Measurements from ENCODE around the gene INCA1.

INCA1 gene

DNA sequence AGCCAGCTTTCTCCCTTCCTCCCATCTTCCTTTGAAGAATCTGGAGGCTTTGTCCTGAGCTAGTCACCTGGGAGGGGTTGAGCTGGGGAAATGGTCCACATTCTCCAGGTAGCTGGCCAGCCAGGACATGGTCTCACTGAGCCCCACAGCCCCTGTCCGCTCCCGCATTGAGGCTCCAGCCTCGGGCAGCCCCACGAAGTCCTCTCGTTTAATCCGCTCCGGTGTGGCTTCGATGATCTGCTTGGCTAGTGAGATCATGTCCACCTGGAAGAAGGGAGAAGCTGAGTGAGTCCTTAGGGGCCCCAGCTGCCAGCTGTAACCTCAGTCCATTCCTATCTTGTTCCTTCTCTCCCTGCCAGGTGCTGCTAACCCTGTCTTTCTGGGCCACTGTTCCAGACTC, 27.0 kb downstream of the INCA1 start:
- no peak for DNase-seq (ENCODE audit: low spot score)

DNA sequence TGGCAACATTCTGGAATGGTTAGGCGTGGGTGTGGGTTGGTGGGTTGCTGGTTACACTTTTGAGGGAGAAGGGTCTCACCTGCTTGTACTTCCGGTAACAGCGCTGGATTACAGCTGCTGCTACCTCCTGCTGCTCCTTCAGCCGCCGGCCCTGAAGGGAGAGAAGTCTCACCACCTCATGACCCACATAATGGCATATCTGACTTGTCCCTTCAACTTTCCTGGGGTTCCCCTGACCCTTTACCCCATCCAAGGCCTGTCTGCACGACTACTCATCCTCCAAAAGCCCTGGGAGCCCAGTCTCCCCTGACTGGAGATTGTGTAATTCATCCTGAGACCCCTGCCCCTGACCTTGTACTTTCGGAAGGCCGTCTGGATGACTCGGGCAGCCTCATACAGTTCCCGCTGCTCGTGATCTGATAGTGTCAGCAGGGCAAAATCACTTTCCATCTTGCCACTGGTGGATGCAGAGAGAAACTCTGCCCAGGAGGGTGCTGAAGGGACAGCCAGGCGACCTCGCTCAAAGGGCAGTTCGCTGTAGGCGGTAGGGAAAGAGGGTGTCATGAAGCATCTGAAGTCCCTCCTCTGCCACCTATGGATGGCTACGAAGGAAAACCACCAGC, 27.7 kb downstream of the INCA1 start:
- DNase-seq (ENCODE audit: low spot score), result no peak

DNA sequence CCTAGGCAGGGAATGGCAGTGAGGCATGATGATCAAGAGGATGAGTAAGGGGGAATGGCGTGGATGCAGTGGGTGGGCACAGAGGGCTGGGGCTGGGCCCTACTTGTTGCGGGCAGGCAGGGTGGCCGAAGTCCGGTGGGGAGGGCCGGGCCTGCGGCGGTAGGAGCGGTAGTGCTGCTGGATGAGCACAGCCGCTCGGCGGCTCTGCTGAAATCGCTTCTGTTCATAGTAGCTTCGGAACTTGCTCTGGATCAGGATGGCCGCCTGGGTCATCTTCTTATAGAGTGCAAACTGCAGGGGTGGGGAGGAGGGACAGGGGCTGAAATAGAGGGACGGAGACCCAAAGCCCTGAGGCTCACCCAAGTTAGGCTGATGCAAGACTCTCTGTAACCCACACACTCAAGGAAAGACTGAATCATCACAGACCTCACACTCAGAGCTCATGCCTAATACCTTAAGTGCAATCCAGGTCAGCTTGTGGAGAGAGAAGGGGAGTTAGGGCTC, 28.2 kb downstream of the INCA1 start:
- no peak for DNase-seq (ENCODE audit: low spot score)

DNA sequence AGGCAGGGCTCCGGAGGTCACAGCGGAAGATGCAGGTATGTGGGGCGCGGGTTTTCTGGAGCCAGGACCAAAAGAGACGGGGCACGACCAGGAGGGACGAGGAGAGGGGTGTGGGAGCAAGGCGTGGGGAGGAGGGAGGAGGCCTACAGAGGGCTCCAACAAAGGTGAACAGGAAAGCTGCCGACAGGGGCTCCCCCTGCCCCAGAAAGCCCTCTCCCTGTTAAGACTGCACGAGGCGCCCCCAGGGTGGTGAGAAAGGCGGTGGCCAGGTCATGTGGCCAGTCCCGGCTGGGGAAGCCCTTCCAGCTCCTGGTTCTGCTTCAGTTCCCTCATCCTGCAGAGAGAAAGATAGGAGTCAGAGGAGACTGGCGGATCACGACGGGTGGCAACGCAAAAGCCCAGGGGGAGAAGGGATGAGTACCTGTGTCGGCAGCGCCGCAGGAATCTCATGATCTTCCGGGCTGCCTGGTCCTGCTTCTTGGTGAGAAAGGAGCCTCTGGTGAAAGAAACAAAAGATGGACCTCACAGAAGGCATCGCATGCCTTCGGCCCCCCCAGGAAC, 28.8 kb downstream of the INCA1 start:
- DNase-seq (ENCODE audit: low spot score), result no peak

DNA sequence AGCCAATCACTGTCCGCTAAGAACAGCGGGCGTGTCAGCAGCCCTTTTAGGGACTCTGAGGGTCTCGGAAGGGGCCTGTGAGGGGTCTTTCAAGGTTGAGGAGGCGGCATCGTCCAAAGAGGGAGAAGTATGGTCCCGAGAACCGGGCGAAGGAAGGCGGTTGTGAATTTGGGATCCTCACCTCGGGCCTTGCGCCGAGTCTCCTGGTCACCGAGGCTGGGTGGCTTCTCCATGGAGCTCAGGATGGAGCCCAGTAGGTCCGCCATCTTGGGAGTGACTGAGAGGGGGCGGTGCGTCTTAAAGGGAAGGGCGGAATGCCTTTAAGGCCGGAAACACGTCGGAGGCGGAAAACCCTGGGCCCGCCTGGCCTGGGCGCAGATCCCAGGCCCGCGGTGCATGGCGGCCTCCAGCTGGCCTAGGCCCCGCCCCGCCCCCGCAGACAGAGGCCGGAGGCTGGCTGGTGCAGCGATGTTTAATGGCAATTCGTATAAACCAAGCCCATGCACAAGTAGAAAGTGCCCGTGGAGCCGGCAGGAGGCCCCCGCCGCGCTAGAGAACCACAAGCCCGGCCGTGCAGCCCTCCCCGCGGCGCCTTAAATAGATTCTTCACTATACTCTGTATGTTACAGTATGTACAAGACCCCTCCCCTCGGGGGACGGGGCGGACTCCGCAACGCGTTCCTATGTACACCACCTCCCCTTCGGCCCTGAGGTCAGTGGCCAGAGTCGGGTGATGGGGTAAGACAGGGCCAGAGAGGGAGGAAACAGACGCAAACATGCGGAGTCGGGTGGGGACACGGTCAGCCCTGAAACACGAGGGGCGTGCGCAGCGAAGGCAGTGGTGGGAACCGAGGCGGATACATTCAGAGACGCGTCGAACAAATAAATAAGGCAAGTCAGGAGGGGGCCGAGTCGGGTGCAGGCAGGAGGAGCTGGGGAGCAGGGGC, 29.5 kb downstream of the INCA1 start, which contains the start of gene SPAG7:
Gene SPAG7 (minus strand): TSS at position 279 of the 947 bp plus-strand sequence. CDS start 13 bp downstream, at position 266.
- DNase-seq (ENCODE audit: low spot score), result peak; percentile 97

DNA sequence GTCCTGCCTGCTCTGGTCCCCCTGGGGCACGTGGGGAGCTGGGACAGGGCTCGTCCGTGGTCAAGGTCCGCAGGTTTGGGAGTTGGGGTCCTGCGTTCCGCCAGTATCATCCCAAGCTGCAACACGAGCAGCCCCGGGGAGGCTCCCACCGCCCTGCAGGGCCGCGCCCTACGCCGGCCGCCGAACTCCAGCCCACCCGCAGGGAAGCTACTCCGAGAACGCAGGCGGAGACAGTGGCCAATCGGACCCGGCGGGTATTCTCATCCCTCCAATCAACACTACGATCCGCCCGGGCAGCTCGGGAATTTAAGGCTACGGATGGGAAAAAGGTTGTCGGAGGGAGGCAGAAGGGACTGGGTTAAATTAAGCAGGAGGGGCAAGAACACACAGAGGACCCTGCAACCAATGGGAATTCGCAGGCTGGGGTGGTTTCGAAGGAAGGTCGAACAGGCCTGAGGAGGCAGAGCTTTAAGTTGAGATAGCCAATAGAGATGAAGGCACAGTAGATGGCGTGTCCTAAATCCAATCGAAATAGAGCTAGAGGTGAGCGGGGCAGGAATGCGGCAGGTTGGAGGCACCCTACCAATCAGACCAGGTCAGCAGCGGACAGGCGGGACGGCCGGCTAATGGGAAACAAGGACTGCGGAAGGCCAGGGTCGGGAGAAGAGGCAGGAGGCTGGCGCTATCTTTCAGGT, 30.3 kb downstream of the INCA1 start:
- peak; percentile 100 for DNase-seq (ENCODE audit: low spot score)

DNA sequence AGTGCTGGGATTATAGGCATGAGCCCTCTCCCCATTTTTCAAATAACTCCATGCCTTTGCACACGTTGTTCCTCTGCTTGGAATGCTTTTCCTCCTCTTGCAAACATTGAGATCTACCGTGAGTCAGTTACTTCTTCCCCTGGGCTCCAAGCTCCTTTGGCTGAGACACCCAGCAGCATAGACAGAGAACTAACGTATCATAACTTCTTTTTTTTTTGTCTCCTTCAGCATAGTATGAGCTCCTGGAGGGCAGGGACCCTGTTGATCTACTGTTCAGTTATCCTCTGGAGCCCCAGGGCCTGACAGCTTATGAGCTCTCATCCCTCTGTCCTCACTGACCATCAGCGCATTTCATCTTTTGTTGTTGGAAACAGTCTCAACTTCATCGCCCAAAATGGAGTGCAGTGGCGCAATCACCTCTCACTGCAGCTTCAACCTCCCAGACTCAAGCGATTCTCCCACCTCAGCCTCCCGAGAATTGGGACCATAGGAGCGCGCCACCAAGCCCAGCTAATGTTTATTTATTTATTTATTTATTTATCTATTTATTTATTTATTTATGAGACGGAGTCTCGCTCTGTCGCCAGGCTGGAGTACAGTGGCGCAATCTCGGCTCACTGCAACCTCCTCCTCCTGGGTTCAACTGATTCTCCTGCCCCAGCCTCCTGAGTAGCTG, 31.9 kb downstream of the INCA1 start:
- DNase-seq (ENCODE audit: low spot score), result no peak

DNA sequence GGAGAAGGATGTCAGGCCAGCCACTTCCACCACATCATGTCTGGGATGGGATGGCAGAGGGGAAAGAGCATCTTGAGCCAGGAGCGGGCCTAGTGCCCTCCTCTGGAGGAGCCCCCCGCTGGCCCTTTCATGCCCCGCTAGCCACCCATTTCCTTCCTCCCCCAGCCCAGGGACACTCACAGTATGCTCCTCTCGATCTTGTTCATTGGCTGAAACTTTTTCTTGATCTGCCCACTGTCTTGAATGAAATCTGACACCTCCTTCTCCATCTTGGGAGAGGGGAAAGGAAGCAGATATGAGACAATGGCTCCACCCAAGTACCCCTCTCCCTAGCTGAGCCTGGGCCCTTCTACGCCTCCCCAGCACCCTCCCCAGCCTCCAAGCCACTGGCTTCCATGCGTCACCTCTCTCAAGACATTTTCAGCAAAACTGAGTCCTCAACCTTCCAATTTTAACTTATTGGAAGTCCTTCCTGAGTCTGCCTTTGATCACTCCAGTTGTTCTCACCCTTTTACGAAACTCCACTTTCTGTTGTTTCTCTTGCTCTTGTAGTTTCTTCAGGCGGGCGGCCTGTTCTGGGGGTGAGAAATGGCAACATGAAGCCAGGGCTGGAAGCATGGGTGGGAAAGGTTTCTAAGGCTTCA, 36.9 kb downstream of the INCA1 start:
- no peak for DNase-seq (ENCODE audit: low spot score)

DNA sequence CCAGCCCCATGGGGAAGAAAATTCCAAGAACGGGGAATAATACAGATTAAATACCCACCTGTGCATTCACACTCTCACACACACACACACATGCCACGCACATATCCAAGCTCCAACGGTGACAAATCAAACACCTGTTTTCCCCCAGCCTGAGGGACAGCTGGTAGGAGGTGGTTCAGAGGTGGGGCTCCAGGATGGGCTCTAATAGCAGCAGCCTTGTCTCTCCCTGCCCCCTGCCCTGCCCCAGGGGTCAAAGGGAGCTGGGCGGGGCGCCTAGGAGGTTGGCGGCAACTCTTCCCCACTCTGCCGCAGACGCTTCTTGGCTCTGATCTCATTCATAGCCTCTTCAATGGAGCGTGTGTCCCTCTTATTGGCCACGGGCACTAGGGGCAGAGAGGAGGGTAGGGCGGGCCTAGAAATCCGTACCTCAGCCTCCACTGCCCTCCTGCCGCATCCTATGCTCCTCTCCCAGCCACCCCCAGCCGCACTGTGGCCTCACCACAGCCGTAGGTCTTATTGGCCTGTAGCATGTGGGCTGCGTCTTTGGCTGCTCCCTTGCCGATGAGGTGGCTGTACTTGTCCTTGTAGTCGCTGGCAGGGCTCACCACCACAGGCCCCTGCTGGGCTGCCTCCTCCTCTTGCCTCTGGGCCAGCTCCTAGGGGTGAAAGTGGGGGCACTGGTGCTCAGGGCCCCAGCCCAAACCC, 37.9 kb downstream of the INCA1 start:
- DNase-seq (ENCODE audit: low spot score), result no peak

DNA sequence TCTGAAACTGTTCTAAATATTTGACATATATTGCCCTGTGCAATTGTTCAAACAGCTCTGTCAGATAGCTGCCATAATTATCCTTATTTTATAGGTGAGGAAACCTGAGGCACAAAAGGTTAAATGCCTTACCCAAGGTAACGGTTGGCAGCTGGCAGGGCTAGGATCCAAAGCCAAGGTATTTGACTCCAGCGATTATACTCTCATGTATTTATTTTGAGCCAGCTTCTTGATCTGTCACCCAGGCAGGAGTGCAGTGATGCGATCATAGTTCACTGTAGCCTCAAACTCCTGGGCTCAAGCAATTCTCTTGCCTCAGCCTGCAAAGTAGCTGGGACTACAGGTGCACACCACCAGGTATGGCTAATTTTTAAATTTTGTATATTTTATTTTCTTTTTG, 39.2 kb downstream of the INCA1 start:
- no peak for DNase-seq (ENCODE audit: low spot score)

DNA sequence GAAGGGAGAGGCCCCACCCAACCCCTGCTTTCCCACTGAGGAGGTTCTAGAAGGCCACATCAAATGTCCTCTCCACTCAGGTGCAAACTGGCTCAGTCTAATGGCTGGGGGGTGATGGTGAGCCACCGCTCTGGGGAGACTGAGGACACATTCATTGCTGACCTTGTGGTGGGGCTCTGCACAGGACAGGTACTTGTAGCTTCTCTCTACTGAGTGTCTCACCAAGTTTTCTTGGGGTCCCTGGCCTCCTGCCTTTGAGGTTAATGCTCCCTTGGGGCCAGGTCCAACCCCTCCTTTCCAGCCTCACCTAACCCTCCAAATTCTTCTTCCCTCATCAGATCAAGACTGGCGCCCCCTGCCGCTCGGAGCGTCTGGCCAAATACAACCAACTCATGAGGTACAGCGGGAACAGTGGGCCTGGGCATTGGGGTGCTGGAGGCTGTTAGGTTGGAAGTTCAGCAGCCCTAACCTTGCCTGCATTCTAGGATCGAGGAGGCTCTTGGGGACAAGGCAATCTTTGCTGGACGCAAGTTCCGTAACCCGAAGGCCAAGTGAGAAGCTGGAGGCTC, 40.7 kb downstream of the INCA1 start:
- DNase-seq (ENCODE audit: low spot score), result no peak

DNA sequence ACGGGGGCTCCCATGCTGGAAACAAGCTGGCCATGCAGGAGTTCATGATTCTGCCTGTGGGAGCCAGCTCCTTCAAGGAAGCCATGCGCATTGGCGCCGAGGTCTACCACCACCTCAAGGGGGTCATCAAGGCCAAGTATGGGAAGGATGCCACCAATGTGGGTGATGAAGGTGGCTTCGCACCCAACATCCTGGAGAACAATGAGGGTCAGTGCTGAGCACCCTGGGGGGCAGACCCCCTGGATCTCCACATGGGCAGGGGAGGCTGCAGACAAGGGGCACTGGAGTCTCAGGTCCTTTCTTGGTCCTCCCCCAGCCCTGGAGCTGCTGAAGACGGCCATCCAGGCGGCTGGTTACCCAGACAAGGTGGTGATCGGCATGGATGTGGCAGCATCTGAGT, 42.2 kb downstream of the INCA1 start:
- no peak for DNase-seq (ENCODE audit: low spot score)

DNA sequence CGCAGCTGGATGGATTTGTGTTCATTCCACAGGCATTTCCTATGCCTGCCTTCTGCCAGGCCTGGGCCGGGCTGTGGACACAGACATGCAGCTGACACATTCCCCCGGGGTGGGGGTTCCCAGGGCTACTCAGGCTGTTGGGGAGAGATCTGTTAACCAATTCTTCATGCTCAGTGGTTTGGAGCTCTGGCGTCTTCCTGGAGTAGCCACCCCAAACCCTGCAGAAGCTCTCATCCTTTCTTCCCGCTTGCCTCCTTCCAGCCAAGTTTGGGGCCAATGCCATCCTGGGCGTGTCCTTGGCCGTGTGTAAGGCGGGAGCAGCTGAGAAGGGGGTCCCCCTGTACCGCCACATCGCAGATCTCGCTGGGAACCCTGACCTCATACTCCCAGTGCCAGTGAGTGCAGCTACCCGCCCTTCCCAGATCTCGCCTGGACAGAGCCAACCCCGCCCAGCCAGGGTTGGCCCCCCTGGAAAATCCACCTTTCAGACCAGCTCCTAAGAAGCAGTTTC, 43.8 kb downstream of the INCA1 start:
- no peak for DNase-seq (ENCODE audit: low spot score)

DNA sequence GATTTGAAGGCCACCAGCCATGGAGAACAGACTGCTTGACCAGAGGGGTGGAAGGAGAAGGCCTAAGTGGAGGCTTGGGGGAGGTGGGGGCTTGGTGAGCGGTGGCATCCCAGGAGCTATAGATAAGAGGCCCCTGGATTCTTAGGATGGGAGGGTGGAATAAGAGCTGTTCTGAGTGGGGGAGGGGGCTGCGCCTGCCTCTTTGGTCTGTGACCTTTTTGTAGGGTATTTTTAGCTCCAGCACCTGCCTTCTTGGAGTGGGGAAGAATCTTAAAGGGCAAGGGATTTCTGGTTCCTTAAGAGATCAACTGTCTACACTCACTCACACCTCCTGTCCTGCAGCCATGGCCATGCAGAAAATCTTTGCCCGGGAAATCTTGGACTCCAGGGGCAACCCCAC, 45.8 kb downstream of the INCA1 start:
- no peak for DNase-seq (ENCODE audit: low spot score)

DNA sequence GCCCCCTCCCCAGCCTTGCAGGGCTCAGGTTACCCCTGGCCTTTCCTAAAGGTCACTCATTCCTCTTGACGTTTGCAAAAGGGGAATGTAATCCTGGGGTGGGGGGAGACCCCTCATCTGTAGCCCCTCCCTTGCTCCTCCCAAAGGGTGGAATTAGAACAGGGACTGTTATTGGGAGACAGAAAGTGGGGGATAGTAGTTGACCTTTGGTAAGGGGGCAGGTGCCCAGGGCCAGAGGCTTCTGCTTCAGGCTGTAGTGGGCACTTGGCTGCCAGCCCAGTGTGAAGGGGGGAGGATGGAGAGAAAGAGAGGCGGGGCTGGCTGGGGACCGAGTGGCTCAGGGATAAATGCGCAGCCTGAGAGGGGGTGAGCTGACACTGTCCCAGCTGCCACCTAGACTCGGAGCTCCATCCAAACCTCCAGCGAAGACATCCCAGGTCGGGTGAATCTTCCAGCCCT, 46.5 kb downstream of the INCA1 start, which contains the start of gene ENO3:
Gene ENO3 (plus strand): TSS at position 374 of the 459 bp plus-strand sequence. CDS start 711 bp downstream, outside the sequence.
- no peak for DNase-seq (ENCODE audit: low spot score)

DNA sequence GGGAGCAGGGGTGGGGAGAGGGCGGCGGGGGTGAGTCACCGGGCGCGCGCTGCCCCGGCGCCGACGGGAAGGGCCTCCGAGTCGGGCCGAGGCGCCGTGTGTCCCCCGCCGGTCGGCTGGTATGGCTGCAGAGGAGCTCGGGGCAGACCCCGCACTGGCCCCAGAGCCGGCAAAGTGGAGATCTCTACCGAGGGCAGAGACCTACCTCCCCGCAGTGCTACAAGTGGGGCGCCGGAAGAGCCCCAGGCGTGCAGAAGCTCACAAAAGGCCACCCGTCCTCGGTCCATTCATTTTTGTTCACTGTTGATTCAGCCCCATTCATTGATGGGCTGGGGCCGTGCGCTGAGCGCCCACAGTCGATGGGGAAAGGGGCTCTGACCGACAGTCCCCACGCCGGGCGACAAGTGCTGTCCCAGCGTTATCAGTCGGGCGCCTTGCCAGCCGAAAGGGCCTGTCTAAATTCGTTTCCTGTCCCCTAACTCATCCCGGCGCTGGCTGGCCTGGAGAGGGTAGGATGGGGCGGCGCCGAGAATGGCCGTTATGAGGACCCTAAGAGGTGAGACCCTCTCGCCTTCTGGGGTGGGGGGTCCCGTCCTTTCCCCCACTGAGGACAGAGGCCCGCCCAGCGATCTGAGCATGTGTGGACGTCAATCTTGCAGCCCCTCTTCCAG, 47.1 kb downstream of the INCA1 start:
- no peak for DNase-seq (ENCODE audit: low spot score)

DNA sequence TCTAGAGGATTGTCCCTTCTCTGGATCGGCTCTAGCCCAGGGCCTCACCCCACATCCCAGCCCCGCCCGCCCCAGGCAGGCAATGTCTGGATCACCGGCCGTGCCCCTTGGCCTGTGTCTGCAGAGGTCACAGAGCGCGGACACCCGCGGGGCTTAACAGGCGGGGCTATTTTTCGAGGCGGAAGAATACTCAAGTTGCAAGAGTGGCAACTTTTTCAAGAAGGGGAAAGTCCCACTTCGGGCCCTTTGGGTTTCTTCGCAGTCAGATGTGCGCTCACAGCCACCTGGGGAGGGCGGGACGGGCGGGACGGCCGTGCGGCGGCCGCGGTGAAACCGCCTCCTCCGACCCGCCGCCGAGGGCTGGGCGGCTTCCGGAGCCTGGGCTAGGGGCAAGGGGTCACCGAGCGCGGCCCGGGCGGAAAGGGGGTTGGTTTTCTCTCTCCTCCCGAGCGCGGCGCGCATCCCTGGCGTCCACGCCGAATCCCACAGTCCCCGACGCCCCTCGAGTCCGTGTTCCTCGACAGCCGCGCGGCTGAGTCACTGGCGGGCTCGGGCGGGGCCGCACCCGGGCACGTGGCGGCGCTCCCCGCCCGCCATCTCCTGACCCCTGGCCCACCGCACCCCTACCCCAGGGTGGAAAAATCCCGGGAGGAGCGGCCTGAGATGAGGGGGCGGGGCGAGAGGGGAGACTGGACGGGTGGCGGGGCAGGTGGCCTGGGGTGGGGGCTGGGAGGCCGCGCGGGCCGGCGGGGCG, 47.8 kb downstream of the INCA1 start:
- peak; percentile 53 for DNase-seq (ENCODE audit: low spot score)

DNA sequence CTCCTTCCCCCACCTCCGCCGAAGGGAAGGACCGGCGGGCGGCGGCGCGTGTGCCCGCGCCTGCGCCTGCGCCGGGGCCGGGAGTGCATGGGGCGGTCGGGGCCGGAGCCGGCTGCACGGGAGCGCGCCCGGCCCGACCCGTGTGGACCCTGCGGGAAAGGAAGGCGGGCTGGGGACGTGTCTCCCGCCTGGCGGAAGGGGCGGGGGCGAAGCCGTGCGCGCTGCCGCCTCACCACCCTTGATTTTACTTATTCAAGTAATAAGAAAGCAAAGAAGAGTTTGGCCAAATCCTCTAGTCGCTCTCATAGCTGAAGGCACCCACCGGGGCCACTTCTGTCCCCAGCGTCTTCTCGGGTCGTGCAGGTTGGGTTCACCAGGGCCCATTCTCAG, 48.4 kb downstream of the INCA1 start:
- peak; percentile 84 for DNase-seq (ENCODE audit: low spot score)
